Panc1 (cell line): ENCODE measurements around the gene SLC25A36.

Experiments used
- CTCF ChIP-seq: fragments of 450-650 bp; IDR thresholded peaks from 2 replicates; pipeline ENCODE4 v1.5.1; 2017; ENCODE audit warnings: mild to moderate bottlenecking
- REST ChIP-seq, 2 experiments: IDR thresholded peaks; 2 replicates each; pipeline ENCODE4 v1.6.1; 2011 to 2012; ENCODE audit warnings: low read depth in 2 of 2, control low read depth in 1 of 2, low read length in 1 of 2, mild to moderate bottlenecking in 1 of 2, moderate library complexity in 1 of 2; ENCODE audit not compliant: insufficient read depth in 1 of 2

GRCh38 chr3:140995881-140996280 lies 54.2 kb downstream of the SLC25A36 start:
- TF ChIP-seq CTCF (no peak), REST (IDR thresholded peaks at IDR 0.05; ENCODE audit: insufficient read depth in 1 of 2, low read depth in 2 of 2, low read length in 1 of 2) (no peak)
